Hematopoietic multipotent progenitor cell treated with erythropoietin and hydrocortisone succinate and interleukin-3 and kit ligand, for 17 days (in vitro differentiated cells): ENCODE results near the gene TET2.

Experiments used
- DNase-seq: peaks from one replicate; pipeline ENCODE4 v3.0.0-alpha.2; 2015; ENCODE audit warnings: low spot score

TET2 gene

DNA sequence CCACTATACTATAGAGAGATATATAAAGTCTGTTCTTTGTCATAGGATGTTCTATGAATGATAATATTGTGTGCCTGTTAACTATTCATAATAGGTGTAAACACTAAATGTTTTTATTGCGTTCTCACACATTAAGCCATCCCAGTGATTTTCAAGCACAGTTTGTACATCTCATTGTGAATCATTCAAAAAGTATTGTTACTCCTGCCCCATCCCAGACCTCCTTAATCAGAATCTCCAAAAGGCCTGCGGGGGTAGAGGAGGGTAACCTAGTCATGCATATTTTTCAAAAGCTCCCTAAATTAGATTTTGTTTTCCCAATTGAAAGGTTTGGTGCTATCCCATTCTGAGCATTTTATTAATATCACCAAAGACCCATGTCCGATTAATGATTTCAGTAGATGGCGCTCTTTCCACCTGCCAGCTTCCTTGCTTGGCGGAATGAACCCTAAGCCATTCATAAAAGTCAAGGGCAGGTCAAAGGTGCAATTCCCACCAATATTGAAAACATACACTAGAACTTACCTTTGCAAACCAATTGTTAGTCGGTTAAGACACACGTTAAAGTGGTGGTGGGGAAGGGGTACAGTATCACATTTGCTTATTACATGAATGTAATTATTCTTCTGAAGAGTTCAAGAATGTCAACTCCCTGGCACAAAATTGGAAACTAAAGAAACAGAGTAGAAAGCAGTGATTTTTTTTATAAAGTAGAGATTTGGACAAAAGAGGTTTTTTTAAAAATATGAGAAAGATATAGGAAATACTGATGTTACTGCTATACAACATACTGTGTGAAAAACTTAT is 5.8 kb upstream of the TET2 start:
- peak; percentile 58 for DNase-seq

DNA sequence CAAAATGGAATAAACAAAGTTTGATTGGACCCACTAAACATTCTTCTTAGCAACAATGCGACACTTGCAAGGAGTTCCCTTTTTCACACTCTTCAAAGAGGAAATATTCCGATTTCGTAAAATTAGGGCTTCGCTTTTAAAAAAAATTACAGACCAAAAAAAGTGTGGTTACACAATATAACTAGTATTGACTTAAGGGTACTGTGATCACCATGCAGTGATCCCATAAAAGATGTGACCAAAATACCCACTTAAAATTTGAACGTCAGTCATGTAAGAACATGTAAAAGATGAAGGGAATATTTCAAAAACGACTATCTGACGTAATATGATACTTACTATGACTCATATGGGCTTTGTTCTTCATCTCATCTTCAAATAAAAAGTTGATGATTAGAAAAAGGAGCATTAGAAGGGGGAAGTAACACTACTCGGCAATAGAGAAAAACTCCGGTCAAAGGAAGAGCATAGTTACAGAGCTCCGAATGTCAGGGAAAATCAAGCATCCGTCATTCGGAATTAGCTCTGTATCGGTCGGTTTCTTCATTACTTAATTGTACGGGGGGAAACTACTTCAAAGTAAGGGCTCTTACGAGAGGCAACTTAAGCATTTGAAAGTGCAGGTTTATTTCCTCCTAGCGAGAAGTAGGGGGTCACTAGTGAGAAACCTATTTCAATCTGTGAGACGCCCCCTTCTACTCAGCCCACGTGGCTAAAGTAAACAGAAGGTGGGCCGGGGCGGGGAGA is 1.3 kb upstream of the TET2 start:
- DNase-seq: no peak

DNA sequence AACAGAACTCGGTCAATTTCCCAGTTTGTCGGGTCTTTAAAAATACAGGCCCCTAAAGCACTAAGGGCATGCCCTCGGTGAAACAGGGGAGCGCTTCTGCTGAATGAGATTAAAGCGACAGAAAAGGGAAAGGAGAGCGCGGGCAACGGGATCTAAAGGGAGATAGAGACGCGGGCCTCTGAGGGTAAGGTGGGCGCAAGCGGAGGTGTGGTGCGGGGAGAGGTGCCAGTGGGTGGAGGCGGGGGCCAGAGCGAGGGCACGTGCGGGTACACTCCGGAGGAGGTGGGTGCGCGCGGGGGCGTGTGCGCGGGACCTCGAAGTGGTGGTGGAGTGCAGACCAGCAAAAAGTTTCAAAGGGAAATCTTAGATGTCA is 787 bp upstream of the TET2 start:
- DNase-seq: no peak

DNA sequence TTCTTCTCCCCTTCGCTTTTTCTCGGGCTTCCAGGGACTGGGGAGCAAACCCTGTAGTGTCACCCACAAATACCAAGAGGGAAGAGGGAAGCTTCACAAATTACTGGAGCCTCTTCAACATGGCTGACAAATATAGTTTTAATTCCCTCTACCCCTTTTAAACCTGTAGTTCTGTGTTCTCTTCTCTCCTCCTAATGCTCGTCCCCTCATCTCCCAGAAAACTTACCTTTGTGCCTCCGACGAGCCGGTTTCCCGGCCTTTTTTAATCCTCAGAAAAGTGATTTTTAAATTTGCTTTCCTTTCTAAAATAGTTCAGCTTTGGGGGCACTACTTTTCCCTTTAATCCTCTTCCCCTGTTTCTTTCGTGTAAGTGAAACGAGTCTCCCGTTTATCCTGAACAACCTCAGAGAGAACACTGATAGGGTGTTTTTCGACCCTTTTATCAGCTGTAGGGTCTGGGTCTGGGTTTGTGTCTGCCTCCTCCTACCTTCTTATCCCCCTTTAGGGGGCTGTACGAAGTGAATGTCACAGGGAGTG is 408 bp downstream of the TET2 start:
- DNase-seq: peak; percentile 31

DNA sequence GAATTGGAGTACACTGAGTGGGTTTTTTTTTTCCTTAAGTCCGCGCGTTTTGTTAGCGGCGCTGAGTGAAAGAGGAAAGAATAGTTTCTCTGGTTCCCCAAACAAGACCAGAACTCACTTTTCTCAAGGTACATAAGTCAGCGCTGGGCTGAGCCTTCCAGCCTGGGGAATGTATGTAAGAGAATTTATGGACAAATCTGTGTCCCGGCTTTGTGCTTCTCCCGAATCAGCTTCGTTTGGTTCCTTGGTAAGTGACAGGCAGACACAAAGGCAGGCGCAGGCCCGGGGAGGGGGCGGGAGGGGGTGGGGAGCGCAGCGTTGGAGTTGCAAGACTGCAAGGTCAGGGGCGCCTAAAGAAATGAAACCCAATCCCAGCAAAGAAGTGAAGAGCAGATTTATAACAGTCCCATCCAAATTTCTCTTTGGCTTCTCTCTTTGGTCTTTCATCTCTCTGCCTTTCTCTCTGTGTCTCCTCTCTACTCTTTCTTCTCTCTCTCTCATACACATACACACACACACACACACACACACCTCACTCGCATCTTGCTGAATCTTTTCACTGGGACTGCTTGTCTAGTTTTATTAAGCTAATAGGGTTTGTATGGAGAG is 981 bp downstream of the TET2 start:
- no peak for DNase-seq

GRCh38 chr4:105148356-105148755 is 1.7 kb downstream of the TET2 start:
- no peak for DNase-seq

- no peak for DNase-seq
Measured at GRCh38 chr4:105148776-105149175, 2.1 kb downstream of the TET2 start.

DNA sequence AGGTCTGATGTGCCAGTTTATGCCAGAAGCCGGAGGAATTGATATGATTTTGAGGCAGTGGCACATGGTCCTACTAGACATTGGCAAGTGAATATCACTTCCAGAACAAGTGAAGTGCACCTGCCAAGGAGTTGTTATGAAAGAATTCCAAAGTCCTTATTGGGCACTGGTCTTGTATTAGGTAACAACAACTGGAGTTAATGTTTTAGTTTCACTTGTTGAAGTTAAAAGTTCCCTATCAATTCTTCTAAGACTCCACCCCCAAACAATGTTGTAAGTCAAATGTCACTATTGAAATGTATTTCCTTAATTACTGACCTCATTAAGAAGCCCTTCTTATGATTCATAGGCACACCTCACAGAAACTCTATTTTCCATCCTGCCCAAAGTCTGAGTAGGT is 3.1 kb downstream of the TET2 start:
- peak; percentile 17 for DNase-seq

DNA sequence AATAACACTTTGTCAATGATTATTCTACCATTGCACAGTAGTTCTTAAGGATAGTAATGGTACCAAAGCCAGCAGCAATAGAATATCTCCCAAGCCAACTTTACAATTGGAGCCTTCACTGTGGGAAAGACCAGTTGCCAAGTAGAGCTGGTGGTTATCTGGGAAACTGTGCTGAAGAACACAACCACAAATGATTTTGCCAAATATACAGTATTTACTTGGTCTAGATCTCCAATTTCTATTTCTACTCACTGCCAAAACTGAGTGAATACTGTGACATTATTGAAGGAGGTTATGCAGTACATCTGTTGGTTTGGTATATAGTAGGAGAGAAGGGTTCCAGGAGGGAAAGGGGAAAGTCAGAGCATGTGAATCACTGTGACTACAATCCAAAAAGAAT is 3.8 kb downstream of the TET2 start:
- no peak for DNase-seq

DNA sequence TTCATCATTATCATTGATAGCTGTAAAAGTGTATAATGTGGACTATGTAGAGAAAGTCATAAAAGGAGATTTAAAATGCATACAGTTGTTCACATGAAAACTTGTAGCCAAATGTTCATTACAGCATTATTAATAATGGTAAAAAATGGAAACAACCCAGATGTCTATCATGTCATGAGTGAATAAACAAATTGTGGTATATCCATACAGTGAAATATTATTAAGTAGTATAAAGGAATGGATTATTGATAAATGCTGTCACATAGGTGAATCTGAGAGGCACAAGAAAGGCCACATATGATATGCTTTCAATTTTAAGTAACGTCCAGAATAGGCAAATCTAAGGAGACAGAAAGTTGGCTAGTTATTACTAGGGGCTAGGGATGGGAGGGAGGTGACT is 7.1 kb downstream of the TET2 start:
- no peak for DNase-seq

DNA sequence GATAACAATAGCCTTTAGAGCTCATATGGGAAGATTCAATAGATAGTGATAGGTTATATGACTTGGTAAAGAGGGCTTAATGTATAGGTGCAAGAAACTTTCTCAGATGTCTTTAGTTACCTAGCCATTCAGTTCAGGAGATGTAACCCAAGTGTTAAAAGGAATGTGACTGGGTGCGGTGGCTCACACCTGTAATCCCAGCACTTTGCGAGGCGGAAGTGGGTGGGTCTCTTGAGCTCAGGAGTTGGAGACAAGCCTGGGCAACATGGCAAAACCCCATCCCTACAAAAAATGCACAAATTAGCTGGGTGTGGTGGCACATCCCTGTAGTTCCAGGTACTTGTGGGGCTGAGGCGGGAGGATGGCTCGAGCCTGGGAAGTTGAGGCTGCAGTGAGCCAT is 7.9 kb downstream of the TET2 start:
- DNase-seq: no peak

DNA sequence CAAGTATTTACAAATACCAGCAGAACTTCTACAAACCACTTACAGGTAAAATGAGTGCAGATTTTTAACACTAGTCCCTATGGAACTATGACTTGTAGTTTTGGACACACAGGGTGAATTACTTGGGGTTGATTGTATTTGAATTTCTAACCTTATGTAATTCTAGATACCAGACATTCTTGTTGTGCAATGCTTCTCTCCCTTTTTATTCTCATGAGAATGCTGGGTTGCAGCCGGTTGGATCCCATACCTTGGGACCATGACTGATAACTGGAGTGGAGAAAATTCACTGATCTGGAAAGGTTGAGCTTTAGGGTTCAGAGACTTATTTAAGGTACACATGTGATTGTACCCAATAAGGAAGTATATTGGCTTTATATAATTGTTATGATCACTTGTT is 8.8 kb downstream of the TET2 start:
- DNase-seq: no peak

GRCh38 chr4:105158837-105159236 is 12.2 kb downstream of the TET2 start:
- no peak for DNase-seq

- DNase-seq: no peak
Measured at GRCh38 chr4:105162123-105162796, 15.6 kb downstream of the TET2 start.

GRCh38 chr4:105164548-105164947 is 17.9 kb downstream of the TET2 start:
- no peak for DNase-seq

- no peak for DNase-seq
Measured at GRCh38 chr4:105166066-105166465, 19.4 kb downstream of the TET2 start.

DNA sequence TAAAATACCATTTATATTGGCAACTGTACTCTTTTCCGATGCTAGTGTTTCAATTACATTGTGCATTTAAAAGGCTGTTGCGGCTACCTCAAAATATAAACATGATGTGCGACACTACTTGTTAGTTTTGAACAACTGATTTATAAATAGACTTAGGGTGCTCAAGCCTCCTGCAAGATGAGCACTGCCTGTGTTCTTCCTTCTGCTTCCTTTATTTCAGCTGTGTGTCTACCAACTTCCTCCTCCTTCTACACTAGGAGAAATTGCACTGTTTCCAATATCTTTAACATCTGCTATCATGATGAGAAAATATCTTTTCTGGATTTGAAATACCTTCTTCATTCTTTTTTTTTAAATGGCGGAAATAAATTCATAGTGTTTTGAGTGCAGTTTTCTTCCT is 24.0 kb downstream of the TET2 start:
- no peak for DNase-seq

GRCh38 chr4:105171912-105172311 is 25.2 kb downstream of the TET2 start:
- no peak for DNase-seq

DNA sequence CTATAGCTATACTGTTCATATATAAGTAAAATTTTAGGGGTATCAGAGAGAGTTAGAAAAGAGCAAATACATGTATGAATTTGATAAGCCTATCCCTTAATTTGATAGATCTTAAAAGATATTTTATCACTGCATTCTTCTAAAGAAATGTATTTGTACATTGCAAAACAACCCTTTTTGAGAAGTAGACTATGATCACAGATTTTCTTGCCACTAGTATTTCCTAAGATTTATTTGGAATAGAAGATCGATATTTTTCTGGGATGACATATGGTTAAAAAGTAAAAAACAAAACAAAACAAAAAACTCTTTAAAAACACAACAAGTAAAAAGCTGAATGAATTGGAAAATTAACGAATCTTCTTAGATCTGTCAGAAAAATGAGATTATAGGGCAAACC is 27.4 kb downstream of the TET2 start:
- DNase-seq: no peak

DNA sequence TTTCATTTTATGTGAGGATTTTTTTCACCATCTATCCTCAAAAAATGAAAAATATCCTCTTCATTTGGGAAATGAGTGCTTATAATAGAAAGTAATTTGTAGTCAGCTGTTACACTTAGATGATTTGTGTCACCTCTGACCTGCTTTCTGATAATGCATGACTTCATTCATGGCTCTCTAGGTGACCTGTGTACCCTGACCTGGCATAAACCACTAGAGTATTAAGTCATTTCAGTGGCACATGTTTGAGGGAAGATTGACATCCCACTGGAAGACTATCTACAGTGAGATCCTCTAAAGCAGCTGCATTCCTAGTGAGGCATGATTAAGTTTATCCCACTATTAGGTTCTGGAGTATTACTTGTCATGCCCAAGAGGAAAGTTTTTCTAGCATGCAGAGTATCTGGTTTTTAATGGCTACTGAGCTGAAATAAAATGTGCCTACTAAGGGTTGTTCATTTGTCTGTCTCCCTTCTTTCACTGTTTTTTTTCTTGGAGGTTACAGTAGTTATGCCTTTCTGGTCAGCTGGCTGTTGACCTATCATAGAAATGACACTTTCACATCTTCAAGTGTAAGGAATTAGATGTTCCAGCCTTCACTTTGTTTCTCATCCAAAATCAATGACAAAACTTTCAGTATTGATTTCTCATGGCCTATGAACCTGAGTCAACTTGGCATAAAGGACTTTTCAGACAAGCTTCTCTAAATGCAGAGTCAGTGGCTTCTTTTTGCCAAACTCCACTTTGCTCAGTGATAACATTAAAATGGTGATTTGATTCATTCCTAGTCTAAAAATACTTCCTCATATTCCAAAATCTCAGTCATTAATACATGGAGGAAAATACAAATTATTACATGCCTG is 33.1 kb downstream of the TET2 start:
- DNase-seq: no peak

- no peak for DNase-seq
Measured at GRCh38 chr4:105181259-105181658, 34.6 kb downstream of the TET2 start.
